Liver (tissue), 3 donors: ENCODE measurements around the gene MTARC1.

ENCODE experiments used
- CTCF ChIP-seq: fragments of 150-350 bp; IDR thresholded peaks from 2 replicates; pipeline ENCODE4 v1.5.1; 2017; ENCODE audit warnings: improper control_type of control experiment, low read depth, low read length; ENCODE audit not compliant: missing input control
- GABPA ChIP-seq, 2 donors: IDR thresholded peaks in 1 of 2; conservative IDR thresholded peaks in 1 of 2; 2 replicates each; pipeline ENCODE4 v1.6.1; 2016; ENCODE audit warnings: antibody characterized with exemption in 2 of 2, mild to moderate bottlenecking in 1 of 2, moderate library complexity in 1 of 2
- MAX ChIP-seq: IDR thresholded peaks from 2 replicates; pipeline ENCODE4 v1.6.1; 2016; ENCODE audit warnings: antibody characterized with exemption
- donor health status: healthy.
- donor health status: healthy.

GRCh38 chr1:220776720-220777326 lies 9.9 kb upstream of the MTARC1 start:
- peak; percentile 84 for TF ChIP-seq CTCF
- no peak for TF ChIP-seq GABPA (IDR thresholded peaks at IDR 0.05 in 1 of 2, conservative IDR thresholded peaks at IDR 0.05 in 1 of 2)
- TF ChIP-seq MAX: no peak
